GM21447 (cell line): ENCODE data around the gene ETFA.
"Not testable (repeated sequence)": the region's sequence is repeated elsewhere in the genome, so short reads cannot be mapped to it uniquely, and the experiment has no call there.

ENCODE experiments used
- ATAC-seq: cut with Tn5 transposase; IDR thresholded peaks from one replicate; pipeline ENCODE4 v1.9.1; 2021; ENCODE audit not compliant: unreplicated experiment

Gene ETFA

DNA sequence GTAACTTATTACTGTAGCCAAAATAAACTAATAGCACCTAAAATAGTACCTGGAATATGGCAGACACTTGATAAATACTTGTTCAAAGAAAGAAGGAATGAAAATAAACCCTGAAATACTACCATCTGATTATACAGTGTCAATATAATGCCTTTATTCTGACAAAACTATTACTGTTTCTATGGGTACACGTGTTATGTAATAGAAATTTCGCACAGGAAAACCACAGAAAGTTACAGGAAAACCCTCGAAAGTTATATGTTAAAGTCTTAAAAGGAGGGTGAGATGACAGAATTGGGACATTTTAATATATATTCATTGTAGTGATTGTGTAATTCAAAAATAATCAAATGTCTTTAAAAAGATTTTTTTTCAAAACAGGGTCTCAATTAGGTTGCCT, 28.8 kb downstream of the ETFA start:
- no peak for ATAC-seq

DNA sequence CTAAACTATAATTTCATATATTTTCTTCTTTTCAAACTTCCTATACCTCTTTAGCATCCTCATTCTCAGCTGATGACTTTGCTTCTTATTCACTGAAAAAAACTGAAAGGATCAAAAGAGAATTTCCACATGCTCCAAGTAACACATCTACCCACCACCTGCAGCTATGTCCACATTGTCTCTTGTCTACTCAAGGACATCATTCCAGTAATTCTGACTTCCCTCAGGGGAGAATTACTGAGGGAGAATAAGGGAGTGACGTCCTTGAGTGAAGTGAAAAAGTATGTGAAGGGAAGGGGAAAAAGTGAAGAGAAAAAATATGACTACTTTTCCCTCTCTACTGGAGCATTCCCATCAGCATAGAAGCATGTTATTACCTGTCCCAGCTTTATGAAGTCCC, 32.6 kb downstream of the ETFA start:
- no peak for ATAC-seq

DNA sequence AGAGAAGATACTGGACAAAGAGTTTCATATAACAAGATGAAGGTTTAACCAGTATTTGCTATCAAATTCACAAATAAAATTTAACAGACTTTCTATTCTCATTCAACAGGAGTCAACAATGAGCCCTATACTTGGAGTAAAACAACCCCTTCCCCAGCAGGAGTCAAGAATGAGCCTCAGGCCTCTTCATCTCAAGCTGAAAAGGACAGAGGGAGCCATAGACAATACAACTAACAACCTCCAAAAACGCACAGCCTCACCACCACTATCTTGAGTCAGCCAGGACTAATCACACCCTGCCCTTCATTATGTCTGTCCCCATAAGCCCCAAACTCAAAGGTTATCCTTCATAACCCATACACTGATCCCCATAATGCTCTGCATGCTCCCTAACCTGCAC, 36.4 kb downstream of the ETFA start:
- ATAC-seq, result no peak

DNA sequence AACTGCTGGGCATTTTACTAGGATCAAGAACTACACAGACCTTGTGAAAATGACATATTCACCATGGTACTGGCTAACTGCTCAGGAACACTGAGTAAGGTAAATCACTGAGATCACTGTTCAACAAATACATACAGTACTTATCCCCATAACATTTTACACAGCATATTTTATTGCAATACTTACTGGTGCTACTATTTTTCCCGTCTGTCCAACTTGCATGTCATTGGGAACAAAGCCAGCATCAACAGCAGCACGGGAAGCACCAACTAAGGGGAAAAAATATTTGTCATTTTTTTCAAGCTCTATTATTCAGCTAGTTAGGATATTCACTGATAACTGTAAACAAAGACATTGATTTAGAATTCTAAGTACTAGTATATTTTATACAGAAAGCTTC, 37.0 kb downstream of the ETFA start:
- ATAC-seq, result no peak

GRCh38 chr15:76270876-76271275, 40.4 kb downstream of the ETFA start:
- no peak for ATAC-seq

DNA sequence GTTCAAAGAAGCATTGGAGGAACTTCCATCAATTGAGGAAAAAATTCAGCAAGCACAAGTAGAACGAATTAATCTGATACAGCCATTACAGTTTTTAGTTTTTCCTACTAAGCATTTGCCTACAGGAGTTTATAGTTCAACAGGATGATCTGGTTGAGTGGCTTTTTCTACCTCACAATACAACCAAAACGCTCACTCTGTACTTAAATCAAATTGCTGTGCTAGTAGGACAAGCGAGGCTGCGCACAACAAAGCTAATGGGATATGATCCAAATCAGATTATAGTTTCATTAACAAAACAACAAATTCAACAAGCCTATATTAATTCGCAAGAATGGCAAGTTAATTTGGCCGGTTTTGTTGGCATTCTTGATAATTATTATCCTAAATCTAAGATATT, 44.2 kb downstream of the ETFA start:
- ATAC-seq, result no peak

GRCh38 chr15:76265769-76266168, 45.5 kb downstream of the ETFA start:
- not testable (repeated sequence) for ATAC-seq

DNA sequence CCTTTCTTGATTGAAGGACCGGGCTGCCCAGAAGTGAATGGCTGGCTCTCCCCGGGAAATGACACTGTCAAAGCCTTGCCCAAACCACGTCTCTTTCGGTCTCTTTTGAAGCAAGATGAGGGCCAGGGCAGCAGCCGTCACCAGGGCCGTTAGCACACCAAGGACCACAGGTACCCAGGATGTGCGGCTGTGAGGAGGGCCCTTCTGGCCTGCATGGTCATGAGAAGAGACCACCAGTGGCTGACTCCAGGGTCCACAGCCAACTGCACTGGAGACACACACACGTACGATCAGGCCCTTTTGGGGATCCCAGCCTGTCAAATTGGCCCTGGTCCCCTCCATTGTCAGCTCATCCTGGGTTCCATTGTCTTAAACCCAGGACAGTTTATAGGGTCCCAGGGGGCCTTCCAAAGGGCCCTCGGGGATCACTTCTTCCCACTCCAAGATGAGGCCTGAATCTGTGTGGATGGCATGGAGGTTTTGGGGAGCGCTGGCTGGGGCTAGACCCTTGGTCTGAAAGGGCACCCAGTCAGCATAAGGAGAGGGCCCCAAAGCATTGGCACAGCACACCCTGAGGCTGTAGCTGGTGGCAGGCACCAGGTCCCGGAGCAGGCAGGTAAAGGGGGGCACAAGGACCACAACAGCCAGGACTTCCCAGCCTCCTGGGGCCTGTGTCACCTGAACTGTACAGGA, 50.9 kb downstream of the ETFA start:
- no peak for ATAC-seq

DNA sequence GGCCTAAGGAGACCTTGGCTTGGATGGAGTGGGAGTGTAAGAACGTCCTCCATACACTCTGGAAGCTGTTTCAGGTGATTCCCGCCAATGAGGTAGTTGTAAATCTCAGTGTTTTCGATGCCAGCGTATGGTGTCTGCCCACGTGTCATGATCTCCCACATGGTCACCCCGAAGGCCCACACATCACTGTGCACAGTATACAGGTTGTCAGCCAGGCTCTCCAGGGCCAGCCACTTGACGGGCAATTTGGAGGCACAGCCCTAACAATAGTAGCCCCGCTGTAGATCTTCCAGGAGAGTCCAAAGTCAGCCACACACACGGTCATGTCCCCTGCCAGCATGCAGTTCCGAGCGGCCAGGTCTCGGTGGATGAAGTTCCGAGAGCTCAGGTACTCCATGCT, 51.9 kb downstream of the ETFA start:
- ATAC-seq, result no peak

DNA sequence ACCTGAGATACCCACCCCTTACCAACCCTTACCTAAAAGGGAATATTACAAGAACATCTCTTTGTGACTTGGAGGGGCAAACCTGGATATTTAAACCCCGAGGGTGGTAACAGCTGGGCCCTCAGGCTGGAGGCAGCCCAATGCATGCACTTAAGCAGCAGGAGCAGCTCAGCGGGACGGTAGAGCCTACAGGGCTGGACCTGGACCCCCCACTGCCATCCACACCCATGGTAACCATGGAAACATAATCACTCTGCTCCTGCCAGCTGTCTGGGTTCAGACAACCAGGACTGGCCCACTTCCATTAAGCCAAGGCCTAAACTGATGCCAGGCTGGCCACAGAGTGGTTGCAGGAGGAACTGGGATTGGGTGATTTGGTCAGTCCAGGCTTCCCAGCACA, 52.8 kb downstream of the ETFA start:
- ATAC-seq, result no peak

GRCh38 chr15:76253691-76254473, 57.4 kb downstream of the ETFA start:
- no peak for ATAC-seq

DNA sequence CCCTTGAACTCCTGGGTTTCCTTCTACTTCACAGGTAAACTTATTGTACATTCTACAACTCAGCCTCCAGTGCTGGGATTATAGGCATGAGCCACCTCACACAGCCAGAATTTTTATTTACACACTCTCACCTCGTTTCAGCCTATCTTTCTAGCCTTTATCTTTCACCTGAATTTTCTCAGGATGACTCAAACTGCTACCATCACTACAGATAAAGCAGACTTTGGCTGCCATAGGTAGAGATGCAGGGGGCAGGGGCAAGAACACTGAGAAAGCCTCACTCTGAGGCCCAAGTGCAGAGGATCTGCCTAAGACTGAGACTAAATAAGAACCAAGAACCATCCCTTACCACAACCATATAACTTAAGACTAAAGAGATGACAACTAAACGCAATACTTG, 59.0 kb downstream of the ETFA start:
- no peak for ATAC-seq

DNA sequence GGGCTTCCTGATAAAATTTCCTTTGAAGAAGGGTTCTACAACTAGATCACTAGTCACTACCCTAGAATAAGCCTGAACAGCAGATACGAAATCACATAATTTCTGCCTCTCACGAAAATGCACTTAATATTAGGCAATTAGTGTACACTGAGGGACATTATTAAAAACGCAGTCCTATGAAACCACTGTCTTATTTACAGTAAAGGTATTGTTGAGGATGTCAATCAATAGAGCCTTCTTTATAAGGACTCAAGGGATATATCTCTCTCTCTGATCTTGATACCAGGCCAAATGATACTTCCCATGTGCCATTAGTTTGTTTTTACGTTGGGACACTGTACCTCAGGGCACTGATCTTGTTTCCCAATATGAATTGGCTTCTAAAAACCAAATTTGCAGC, 59.6 kb downstream of the ETFA start:
- no peak for ATAC-seq

GRCh38 chr15:76245072-76245610, 66.1 kb downstream of the ETFA start:
- no peak for ATAC-seq

- ATAC-seq, result no peak
Measured at GRCh38 chr15:76239786-76240185, 71.5 kb downstream of the ETFA start.

- no peak for ATAC-seq
Measured at GRCh38 chr15:76236350-76236749, 74.9 kb downstream of the ETFA start.

DNA sequence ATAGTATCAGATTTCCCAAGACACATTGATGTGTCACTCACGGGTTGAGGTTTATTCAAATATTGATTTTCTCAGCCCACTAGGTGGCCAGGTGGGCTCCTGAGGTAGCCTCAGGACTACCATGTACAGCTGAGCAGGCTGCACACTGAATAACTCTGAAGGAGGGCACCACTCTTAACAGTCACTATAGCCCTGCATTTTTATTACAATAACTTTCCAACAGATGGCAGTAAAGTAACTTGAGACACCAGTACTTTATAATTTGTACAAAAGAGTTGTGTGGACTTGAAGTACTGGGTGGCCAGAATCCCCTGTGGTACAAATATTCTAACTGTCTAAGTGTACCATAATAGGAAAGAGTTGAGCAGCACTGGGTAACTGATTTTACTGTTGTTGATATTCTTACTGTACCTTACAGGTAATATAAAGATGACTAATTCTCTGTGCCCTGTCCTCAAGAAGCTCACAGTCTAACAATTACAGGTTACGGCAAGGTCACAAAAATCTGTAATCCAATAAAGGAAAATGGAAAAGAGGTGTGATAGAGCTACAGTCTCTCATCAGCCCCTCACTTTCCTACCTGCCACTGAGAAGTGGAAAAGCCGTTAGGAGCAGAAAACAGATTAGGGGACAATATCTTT, 76.0 kb downstream of the ETFA start:
- no peak for ATAC-seq

GRCh38 chr15:76234337-76234889, 76.9 kb downstream of the ETFA start:
- ATAC-seq, result no peak

DNA sequence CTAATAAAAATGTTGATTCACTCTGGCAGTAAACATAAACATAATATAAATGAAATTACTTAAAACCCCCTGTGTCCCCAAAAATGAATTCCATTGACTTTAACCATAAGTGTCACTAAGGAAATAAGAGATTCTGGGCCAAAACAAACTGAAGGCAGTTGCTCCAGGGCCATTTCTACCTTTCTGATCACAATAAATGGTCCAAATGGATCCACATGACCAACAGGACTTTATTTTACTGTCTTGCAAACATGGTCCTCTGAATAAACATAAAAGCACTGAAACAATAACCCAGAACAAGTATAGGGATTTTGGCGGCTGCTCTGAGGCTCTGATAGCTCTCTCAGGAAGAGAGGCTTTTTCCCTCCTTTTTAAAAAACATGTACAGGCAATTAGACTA, 77.3 kb downstream of the ETFA start:
- ATAC-seq, result no peak

- ATAC-seq, result no peak
Measured at GRCh38 chr15:76229266-76229665, 82.0 kb downstream of the ETFA start.

DNA sequence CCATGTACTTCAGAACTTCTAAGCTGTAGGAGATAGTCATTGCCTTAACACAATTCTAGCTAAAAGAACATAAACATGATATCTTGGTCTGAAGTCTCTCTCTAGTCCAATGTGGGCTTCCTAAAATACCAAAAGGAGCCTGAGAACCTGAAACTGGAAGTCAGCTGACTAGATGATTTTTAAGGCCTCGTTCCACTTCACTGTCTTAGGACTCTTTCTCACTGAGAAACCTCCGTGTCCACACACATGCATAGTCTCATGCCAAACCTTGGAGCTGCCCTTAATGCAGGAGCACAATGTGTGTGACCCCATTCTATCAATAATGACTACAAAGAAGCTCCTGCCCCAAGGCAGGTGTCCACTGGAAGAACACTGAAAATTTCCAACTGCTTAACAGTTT, 87.7 kb downstream of the ETFA start:
- no peak for ATAC-seq

DNA sequence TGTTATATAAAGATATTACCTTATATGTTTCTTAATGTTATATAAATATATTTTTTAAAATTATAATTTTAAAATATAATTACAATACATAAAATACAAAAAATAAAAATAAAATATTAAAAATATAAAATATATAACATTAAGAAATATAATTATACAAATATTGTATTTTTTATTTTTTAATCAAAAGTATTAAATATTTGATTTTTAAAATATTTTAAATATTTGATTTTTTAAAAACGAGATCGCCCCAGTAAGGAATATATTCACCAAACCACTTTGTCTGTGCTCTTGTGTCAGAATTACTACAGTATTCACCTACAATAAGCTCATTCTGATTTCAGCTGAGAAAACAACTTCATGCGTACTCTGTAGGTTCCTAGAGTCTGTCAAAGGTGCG, 89.1 kb downstream of the ETFA start:
- no peak for ATAC-seq
